Spleen (tissue), 7 donors: ENCODE data around the gene CSNK1G2.

ENCODE experiments used
- CTCF ChIP-seq, 11 experiments: fragments of 200-600 bp in 7 of 11; fragments of 450-650 bp in 4 of 11; sonication (generic) in 4 of 11; IDR thresholded peaks in 8 of 11; conservative IDR thresholded peaks in 3 of 11; 1 replicate in 7 of 11; 2 replicates in 4 of 11; pipeline versions ENCODE4 v1.4.0 to v1.8.0; 2016 to 2021; ENCODE audit warnings: antibody characterized with exemption in 11 of 11, inconsistent platforms in 4 of 11, mild to moderate bottlenecking in 1 of 11
- POLR2A ChIP-seq, 3 donors: fragments of 450-650 bp; IDR thresholded peaks; one replicate each; pipeline ENCODE4 v1.5.1; 2017; ENCODE audit warnings: antibody characterized with exemption in 3 of 3, mild to moderate bottlenecking in 1 of 3
- POLR2AphosphoS5 ChIP-seq, 3 donors: sonication (generic); formaldehyde crosslinking; IDR thresholded peaks; one replicate each; pipeline ENCODE4 v1.5.1; 2017; ENCODE audit warnings: antibody characterized with exemption in 3 of 3
- donor health status: DM: no; HTN: no; CAD: no; lungs with moderate emphysema.
- donor health status: DM: no; HTN: no; CAD: no.
- donor health status: DM: no; HTN: no; CAD: no.

GRCh38 chr19:2026770-2027169 is 85.8 kb downstream of the CSNK1G2 start:
- no peak for TF ChIP-seq CTCF (IDR thresholded peaks at IDR 0.05 in 8 of 11, conservative IDR thresholded peaks at IDR 0.05 in 3 of 11)
- TF ChIP-seq POLR2AphosphoS5 (IDR thresholded peaks at IDR 0.05): no peak
- TF ChIP-seq POLR2A (IDR thresholded peaks at IDR 0.05): no peak
